Adrenal gland (tissue), 12 donors: ENCODE data around the gene LRIG1. TPM values are rescaled to one million over a fixed set of nuclear protein-coding genes. Genes with fewer than 3 reads are reported as not detected.

ENCODE experiments used
- DNase-seq, 7 donors: peaks; one replicate each; pipeline ENCODE4 v3.0.0-alpha.2; 2019 to 2020
- H3K27ac ChIP-seq, 5 donors: fragments of 200-600 bp; sonication (generic) in 4 of 5; 1 replicate in 3 of 5; 2 replicates in 2 of 5; pipeline versions ENCODE4 v1.5.1 to v1.8.0; 2016 to 2020; ENCODE audit warnings: mild to moderate bottlenecking in 1 of 5
- H3K27me3 ChIP-seq: fragments of 200-600 bp; 2 replicates; pipeline ENCODE4 v1.8.0; 2021
- H3K36me3 ChIP-seq, 2 donors: fragments of 200-600 bp; replicated peaks in 1 of 2; 1 replicate in 1 of 2; 2 replicates in 1 of 2; pipeline versions ENCODE4 v1.5.1 to v1.8.0; 2018 to 2022
- H3K4me1 ChIP-seq, 2 donors: fragments of 200-600 bp; replicated peaks in 1 of 2; 1 replicate in 1 of 2; 2 replicates in 1 of 2; pipeline versions ENCODE4 v1.5.1 to v1.8.0; 2018 to 2021
- H3K4me3 ChIP-seq, 4 donors: fragments of 200-600 bp; sonication (generic) in 3 of 4; one replicate each; pipeline ENCODE4 v1.5.1; 2016 to 2018
- H3K9me3 ChIP-seq, 3 donors: fragments of 200-600 bp; sonication (generic) in 1 of 3; replicated peaks in 1 of 3; 1 replicate in 2 of 3; 2 replicates in 1 of 3; pipeline versions ENCODE4 v1.5.1 to v1.8.0; 2016 to 2021
- POLR2A ChIP-seq, 2 donors: fragments of 450-650 bp; IDR thresholded peaks; one replicate each; pipeline ENCODE4 v1.6.1; 2017; ENCODE audit warnings: antibody characterized with exemption in 2 of 2, mild to moderate bottlenecking in 2 of 2, moderate library complexity in 1 of 2
- WGBS, 4 donors: extraction: QIAGEN DNeasy Blood & Tissue Kit in 2 of 4; methylation state at CpG; one replicate each; pipeline versions ENCODE4 v1.1.5 to v1.1.7; 2013 to 2017; 5-methylcytosine and 5-hydroxymethylcytosine counted together
- intact Hi-C, 2 donors: fragments of 100-400 bp; cut with DNase I; formaldehyde crosslinking; loops; one replicate each; pipeline versions ENCODE4 v1.14.1 to v1.15.0; 2022 to 2023
- polyA plus RNA-seq, 3 donors: library from polyadenylated mRNA; stranded (reverse); fragments of 200-250 nt in 2 of 3; fragments of 350-450 nt in 1 of 3; fragmentation: Illumina TruSeq in 1 of 3; extraction: RNeasy Lipid Tissue Mini Kit (QIAGEN cat#74804) in 1 of 3; gene quantifications; one replicate each; pipeline ENCODE4 v1.2.3, GENCODE V29; 2013 to 2014
- total RNA-seq, 9 donors: library from RNA; depleted of rRNA in 4 of 9; stranded (reverse); fragments of >200 nt in 4 of 9; fragments of 120-200 nt in 1 of 9; fragmentation: NEBNext Ultra II Directional in 1 of 9; extraction: Animal tissue kit (Norgen Biotek cat#: 25700) in 1 of 9; gene quantifications; one replicate each; pipeline versions ENCODE4 v1.1.0 to v1.2.4, GENCODE V29; 2013 to 2023
- TF ChIP-seq, protein P1 (sequence below), 6 experiments: fragments of 450-650 bp in 4 of 6; fragments of 200-600 bp in 2 of 6; sonication (generic) in 1 of 6; IDR thresholded peaks; 1 replicate in 5 of 6; 2 replicates in 1 of 6; pipeline versions ENCODE4 v1.5.1 to v1.8.0; 2016 to 2021; ENCODE audit warnings: antibody characterized with exemption in 6 of 6, mild to moderate bottlenecking in 2 of 6, moderate library complexity in 1 of 6
- donor health status: healthy with polysubstance abuse.
- donor health status: Bipolar disorder and iron deficiency.
- donor health status: DM: yes; HTN: yes; CAD: no.
- donor health status: DM: no; HTN: no; CAD: no.
- donor health status: DM: no; HTN: no; CAD: no.
- donor health status: DM: yes; HTN: yes; CAD: no.

LRIG1 gene
- total and polyA plus RNA-seq, 12 donors: 1.5 to 13.3 (median 4.7) TPM

DNA sequence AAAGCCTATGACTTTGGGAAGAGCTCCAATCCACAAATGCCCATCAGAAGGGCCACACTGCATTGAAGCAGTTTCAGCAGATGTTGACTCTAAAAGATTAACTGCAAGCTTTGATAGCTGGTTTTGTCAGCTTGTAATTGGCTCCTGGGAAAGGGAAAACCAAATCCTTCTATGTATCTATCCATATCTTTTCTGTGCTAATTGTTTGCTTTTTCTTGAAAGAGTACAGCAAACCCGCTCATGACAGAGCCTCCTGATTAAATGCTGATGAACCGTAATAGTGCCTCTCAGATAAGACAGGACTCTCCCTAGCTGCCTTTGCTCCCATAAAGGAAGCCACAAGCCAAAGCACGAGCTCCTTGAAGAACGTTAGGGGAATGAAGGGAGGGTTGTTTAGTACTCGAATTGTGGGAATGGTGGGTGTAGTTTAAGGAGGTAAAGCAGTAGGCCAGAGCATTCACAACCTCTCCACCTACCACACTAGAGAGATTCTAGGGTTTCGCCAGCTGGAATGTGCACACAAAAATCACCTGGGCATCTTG, 33.6 kb upstream of the LRIG1 start:
- H3K36me3 ChIP-seq: no peaks in the 10 kb centered on the region
- no peak for DNase-seq
- intact Hi-C loops: no loop called here
- 57 to 80% (median 71%) methylated on average over 6 of the region's 6 CpGs for WGBS, 4 donors
- no peak overlapping the region for H3K27ac ChIP-seq
- no peaks in the 10 kb centered on the region for H3K4me1 ChIP-seq
- H3K9me3 ChIP-seq: no peaks in the 10 kb centered on the region
- H3K4me3 ChIP-seq: no peak overlapping the region
- H3K27me3 ChIP-seq: no peaks in the 10 kb centered on the region
- TF ChIP-seq, protein P1, sequence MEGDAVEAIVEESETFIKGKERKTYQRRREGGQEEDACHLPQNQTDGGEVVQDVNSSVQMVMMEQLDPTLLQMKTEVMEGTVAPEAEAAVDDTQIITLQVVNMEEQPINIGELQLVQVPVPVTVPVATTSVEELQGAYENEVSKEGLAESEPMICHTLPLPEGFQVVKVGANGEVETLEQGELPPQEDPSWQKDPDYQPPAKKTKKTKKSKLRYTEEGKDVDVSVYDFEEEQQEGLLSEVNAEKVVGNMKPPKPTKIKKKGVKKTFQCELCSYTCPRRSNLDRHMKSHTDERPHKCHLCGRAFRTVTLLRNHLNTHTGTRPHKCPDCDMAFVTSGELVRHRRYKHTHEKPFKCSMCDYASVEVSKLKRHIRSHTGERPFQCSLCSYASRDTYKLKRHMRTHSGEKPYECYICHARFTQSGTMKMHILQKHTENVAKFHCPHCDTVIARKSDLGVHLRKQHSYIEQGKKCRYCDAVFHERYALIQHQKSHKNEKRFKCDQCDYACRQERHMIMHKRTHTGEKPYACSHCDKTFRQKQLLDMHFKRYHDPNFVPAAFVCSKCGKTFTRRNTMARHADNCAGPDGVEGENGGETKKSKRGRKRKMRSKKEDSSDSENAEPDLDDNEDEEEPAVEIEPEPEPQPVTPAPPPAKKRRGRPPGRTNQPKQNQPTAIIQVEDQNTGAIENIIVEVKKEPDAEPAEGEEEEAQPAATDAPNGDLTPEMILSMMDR (IDR thresholded peaks at IDR 0.05): no peak
- TF ChIP-seq POLR2A (IDR thresholded peaks at IDR 0.05): no peak

DNA sequence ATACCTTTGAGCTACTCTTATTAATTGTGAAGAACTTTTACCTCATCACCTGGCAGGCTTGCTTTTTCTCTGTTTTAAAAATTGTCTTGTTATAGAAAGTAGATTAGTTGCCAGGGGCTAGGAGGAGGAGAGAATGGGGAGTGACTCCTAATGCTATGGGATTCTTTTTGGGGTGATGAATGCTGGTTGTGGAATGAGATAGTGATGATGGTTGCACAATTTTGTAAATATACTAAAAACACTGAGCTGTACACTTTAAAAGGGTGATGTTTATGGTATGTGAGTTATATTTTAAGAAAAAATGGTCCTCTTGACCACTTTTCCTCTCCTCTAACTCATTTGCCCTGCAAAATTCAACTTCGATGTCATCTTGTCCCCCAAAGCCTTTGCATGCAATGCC, 31.8 kb upstream of the LRIG1 start:
- H3K27me3 ChIP-seq: no peaks in the 10 kb centered on the region
- TF ChIP-seq POLR2A (IDR thresholded peaks at IDR 0.05): no peak
- TF ChIP-seq, protein P1 (IDR thresholded peaks at IDR 0.05): no peak
- no peaks in the 10 kb centered on the region for H3K36me3 ChIP-seq
- H3K9me3 ChIP-seq: no peaks in the 10 kb centered on the region
- 86 to 95% (median 90%) methylated on average over 1 of the region's 1 CpG for WGBS, 4 donors
- intact Hi-C loops: no loop called here
- no peak overlapping the region for H3K27ac ChIP-seq
- H3K4me1 ChIP-seq: no peaks in the 10 kb centered on the region
- H3K4me3 ChIP-seq: no peak overlapping the region
- DNase-seq: no peak

DNA sequence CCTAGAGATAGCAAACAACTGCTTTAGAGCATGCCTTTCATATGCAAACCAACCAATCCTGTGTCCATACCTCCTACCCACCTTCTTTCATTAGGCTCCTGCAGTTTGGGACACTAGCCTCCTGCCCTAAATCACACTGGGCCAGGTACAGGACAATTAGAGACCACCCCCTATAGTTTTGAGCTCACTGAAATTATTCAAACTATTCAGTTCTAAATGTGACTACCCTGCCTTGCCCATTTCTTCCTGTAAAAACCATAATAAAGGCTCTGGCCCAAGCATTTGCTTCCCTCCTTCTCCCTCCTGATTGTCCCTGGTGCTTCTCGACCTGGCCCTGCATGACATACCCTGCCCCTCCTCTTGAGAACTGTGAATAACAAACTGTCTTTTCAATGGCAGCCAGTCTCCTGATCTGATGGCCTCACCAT, 31.4 kb upstream of the LRIG1 start:
- DNase-seq: no peak
- H3K27me3 ChIP-seq: no peaks in the 10 kb centered on the region
- H3K4me3 ChIP-seq: no peak overlapping the region
- 42 to 85% (median 77%) methylated on average over 1 of the region's 1 CpG for WGBS, 4 donors
- H3K4me1 ChIP-seq: no peaks in the 10 kb centered on the region
- no peaks in the 10 kb centered on the region for H3K9me3 ChIP-seq
- intact Hi-C loops: no loop called here
- no peak overlapping the region for H3K27ac ChIP-seq
- no peak for TF ChIP-seq POLR2A (IDR thresholded peaks at IDR 0.05)
- TF ChIP-seq, protein P1 (IDR thresholded peaks at IDR 0.05): no peak
- H3K36me3 ChIP-seq: no peaks in the 10 kb centered on the region

DNA sequence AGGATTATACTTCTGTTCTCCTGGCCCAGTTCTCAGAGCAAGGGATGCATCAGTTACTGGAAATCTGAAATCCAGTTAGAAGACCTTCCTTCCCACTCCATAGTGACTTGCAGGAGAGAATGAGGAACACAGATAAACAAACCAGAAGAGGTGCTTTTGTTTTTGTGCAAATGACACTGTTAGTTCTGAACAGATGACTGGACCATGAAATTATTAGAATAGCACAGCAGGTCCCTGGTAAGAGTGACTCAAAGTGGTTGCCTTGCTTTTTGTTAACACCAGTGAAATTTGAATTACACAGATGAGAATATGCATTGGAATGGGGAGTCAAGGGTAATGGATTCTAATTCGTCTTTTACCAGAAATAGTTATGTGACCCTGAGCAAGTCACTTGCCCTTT, 30.4 kb upstream of the LRIG1 start:
- TF ChIP-seq, protein P1 (IDR thresholded peaks at IDR 0.05): no peak
- no peak for TF ChIP-seq POLR2A (IDR thresholded peaks at IDR 0.05)
- intact Hi-C loops: no loop called here
- Histone ChIP-seq H3K36me3 (no peaks in the 10 kb centered on the region), H3K27ac (no peak overlapping the region), H3K4me3 (no peak overlapping the region), H3K27me3 (no peaks in the 10 kb centered on the region), H3K9me3 (no peaks in the 10 kb centered on the region), H3K4me1 (no peaks in the 10 kb centered on the region)
- WGBS, 4 donors: 50 to 72% (median 62%) methylated on average over 1 of the region's 1 CpG
- no peak for DNase-seq
